GM18502 (cell line): ENCODE results near the gene FOXN4.

ENCODE experiments used
- ATAC-seq: cut with Tn5 transposase; IDR thresholded peaks from one replicate; pipeline ENCODE4 v1.9.1; 2021; ENCODE audit warnings: mild to moderate bottlenecking; ENCODE audit not compliant: unreplicated experiment, poor library complexity

FOXN4 gene

GRCh38 chr12:109287181-109287580 is 21.9 kb downstream of the FOXN4 start:
- no peak for ATAC-seq

- ATAC-seq: no peak
Measured at GRCh38 chr12:109286652-109287051, 22.4 kb downstream of the FOXN4 start.

- no peak for ATAC-seq
Measured at GRCh38 chr12:109286252-109286651, 22.8 kb downstream of the FOXN4 start.

- ATAC-seq: no peak
Measured at GRCh38 chr12:109284392-109284791, 24.7 kb downstream of the FOXN4 start.

GRCh38 chr12:109281452-109281851 is 27.6 kb downstream of the FOXN4 start:
- ATAC-seq: no peak

- ATAC-seq: no peak
Measured at GRCh38 chr12:109279525-109279924, 29.6 kb downstream of the FOXN4 start.

- ATAC-seq: no peak
Measured at GRCh38 chr12:109278912-109279311, 30.2 kb downstream of the FOXN4 start.

GRCh38 chr12:109277899-109278762 is 31.0 kb downstream of the FOXN4 start:
- ATAC-seq: no peak

GRCh38 chr12:109277255-109277898 is 31.7 kb downstream of the FOXN4 start:
- no peak for ATAC-seq

- no peak for ATAC-seq
Measured at GRCh38 chr12:109276160-109276559, 32.9 kb downstream of the FOXN4 start.

- ATAC-seq: no peak
Measured at GRCh38 chr12:109275173-109275572, 33.9 kb downstream of the FOXN4 start.

GRCh38 chr12:109274381-109274780 is 34.7 kb downstream of the FOXN4 start:
- no peak for ATAC-seq

GRCh38 chr12:109273354-109273753 is 35.7 kb downstream of the FOXN4 start:
- ATAC-seq: no peak

- no peak for ATAC-seq
Measured at GRCh38 chr12:109271418-109271817, 37.7 kb downstream of the FOXN4 start.

- ATAC-seq: no peak
Measured at GRCh38 chr12:109270494-109270893, 38.6 kb downstream of the FOXN4 start.

GRCh38 chr12:109269428-109269827 is 39.7 kb downstream of the FOXN4 start:
- ATAC-seq: no peak

- ATAC-seq: no peak
Measured at GRCh38 chr12:109268896-109269295, 40.2 kb downstream of the FOXN4 start.

- no peak for ATAC-seq
Measured at GRCh38 chr12:109267361-109267760, 41.7 kb downstream of the FOXN4 start.

GRCh38 chr12:109266106-109266879 is 42.8 kb downstream of the FOXN4 start:
- ATAC-seq: no peak

- ATAC-seq: no peak
Measured at GRCh38 chr12:109264943-109265650, 44.0 kb downstream of the FOXN4 start.
